ENCODE results near the gene GSAP.

GSAP gene

DNA sequence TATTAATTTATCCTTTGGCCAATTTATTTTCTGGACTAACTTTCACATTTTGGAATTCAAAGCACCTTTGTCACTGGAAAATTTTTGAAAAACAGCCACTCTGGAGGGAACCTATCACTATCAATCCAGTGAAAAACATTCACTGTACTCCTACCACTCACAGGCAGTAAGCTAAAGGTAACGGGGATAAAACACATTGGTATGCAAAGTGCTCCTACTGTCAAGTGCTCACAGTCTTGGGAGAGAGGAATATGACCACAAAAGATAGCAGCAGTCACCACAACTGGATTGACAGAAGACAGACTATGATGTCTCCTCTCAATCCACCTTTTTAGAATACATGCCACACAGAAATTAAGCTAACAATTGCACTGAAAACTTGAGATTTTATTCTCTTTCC, 13.3 kb downstream of the GSAP start:
- no peak for DNase-seq (ENCODE audit: low read depth)
- no peak overlapping the region for H3K4me3 ChIP-seq (replicated peaks; ENCODE audit: low read depth, low read length)
- TF ChIP-seq, protein P1, sequence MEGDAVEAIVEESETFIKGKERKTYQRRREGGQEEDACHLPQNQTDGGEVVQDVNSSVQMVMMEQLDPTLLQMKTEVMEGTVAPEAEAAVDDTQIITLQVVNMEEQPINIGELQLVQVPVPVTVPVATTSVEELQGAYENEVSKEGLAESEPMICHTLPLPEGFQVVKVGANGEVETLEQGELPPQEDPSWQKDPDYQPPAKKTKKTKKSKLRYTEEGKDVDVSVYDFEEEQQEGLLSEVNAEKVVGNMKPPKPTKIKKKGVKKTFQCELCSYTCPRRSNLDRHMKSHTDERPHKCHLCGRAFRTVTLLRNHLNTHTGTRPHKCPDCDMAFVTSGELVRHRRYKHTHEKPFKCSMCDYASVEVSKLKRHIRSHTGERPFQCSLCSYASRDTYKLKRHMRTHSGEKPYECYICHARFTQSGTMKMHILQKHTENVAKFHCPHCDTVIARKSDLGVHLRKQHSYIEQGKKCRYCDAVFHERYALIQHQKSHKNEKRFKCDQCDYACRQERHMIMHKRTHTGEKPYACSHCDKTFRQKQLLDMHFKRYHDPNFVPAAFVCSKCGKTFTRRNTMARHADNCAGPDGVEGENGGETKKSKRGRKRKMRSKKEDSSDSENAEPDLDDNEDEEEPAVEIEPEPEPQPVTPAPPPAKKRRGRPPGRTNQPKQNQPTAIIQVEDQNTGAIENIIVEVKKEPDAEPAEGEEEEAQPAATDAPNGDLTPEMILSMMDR (IDR thresholded peaks at IDR 0.05; ENCODE audit: low read length, missing control alignments) = no peak

DNA sequence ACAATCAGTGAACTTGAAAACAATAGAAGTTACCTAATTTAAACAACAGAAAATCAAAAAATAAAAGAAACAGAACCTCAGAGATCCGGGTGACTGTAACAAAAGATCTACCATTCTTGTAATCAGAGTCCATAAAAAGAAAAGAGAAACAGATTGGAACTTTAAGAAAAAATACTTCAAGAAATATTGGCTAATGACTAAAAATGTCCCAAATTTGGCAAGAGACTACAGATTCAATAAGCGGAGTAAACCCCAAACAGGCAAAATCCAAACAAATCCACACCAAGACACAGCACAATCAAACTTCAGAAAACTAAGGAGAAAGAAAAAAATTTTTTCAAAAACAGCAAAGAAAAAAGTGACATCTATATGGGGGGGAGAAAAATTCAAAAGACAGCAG, 15.1 kb downstream of the GSAP start:
- TF ChIP-seq, protein P1 (IDR thresholded peaks at IDR 0.05; ENCODE audit: low read length, missing control alignments) = no peak
- no peak for DNase-seq (ENCODE audit: low read depth)
- H3K4me3 ChIP-seq (replicated peaks; ENCODE audit: low read depth, low read length) = no peak overlapping the region

DNA sequence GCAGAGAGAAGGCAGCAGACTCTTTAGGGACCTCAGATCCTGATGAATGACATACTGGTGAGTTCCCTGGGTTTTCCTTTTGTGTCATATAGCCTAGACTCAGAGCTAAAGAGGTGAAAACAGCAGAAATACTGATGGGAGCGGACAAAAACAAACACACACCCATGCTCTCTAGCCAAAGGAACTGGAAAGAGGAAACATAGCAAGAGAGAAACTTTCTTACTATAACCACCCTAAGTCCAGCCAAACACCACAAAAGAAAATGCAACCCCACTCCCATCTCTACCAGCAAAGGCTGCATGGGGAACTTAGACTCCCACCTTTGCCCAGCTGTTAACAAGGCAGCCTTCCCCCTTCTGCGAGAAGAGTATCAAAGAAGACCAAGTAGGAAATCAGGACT, 16.3 kb downstream of the GSAP start:
- DNase-seq (ENCODE audit: low read depth) = no peak
- TF ChIP-seq, protein P1 (IDR thresholded peaks at IDR 0.05; ENCODE audit: low read length, missing control alignments) = no peak
- no peak overlapping the region for H3K4me3 ChIP-seq (replicated peaks; ENCODE audit: low read depth, low read length)

DNA sequence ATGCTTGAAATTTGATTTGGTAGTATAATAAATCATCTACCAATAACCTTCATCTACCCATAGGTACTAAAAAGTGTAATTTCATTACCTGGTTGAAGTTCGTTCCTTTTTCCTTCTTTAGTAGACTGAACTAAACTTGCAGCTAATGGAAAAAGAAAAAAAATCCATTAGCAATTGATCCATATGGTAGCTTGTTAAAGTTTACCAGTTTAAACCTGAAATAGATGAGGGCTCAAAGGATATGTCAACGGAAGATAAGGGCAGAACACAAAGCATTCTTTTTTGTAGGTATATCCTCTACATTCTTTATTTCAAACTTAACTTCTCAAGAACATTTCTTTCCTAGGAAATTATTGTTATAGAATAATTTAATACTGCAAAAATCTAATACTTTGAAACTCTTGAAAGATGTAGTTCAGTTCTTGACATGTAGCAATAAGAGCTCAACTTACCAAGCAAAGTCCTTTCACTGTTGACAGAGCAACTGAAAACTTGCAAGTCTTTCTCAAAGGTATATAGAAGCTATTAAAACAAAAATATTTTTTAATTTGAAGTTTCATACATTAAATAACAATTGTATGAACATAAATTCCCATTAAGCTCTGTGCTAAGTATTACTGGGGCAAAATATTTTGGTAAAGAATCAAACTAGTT, 19.1 kb downstream of the GSAP start:
- no peak overlapping the region for H3K4me3 ChIP-seq (replicated peaks; ENCODE audit: low read depth, low read length)
- DNase-seq (ENCODE audit: low read depth) = no peak
- TF ChIP-seq, protein P1 (IDR thresholded peaks at IDR 0.05; ENCODE audit: low read length, missing control alignments) = no peak

DNA sequence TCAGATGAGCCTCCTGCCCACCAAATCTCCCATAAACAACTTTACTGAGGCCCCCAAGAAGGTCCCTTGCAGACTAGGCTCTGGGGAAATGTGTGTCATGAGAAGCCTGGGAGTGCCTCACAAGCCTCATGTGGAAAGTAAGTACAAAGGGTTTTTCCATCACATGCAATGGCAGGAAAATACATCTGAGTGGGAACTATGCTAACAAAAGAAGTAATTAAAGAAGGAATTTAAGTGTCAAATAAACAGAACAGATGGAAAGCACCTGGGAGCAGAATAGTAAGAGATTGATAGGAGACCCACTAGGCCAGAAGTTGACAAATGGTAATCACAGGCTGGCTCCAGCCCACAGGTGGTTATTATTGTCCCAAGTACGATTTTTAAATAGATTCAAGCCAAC, 20.5 kb downstream of the GSAP start:
- H3K4me3 ChIP-seq (replicated peaks; ENCODE audit: low read depth, low read length) = no peak overlapping the region
- DNase-seq (ENCODE audit: low read depth) = no peak
- TF ChIP-seq, protein P1 (IDR thresholded peaks at IDR 0.05; ENCODE audit: low read length, missing control alignments) = no peak

DNA sequence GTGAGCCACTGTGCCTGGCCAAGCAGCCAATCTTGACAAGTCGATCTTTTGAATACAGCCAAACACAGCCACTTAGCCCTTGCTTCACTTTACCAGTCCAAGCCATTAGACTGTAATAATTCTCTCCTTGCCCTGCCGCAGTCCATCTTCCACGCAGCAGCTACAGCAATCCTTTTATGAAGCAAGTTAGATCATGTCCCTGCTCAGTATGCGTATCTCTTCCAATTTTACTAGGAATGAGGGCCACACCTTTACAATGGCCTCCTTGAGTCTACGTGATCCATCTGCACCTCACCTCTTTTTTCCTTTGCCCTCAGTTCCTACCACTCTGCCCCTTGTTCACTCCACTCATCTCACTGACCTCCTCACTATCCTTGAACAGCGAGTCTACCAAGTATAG, 22.2 kb downstream of the GSAP start:
- no peak overlapping the region for H3K4me3 ChIP-seq (replicated peaks; ENCODE audit: low read depth, low read length)
- TF ChIP-seq, protein P1 (IDR thresholded peaks at IDR 0.05; ENCODE audit: low read length, missing control alignments) = no peak
- no peak for DNase-seq (ENCODE audit: low read depth)

DNA sequence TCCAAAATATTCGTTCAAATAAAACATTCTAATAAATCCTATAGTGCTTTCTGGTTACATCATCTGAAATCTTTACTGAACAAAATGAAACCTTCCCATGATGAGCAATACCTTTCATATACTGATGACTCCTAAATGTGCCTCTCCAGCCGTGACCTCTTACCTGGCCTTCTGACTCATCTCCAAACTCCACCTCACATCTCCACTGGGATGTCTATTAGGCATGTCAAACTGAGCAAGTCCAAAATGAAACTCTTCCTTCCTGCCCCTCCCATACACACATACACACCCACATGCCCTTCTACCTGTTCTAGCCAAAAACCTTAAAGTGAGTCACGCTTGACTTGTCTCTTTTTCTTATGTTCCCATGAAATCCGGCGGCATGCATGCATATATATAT, 22.9 kb downstream of the GSAP start:
- TF ChIP-seq, protein P1 (IDR thresholded peaks at IDR 0.05; ENCODE audit: low read length, missing control alignments) = no peak
- H3K4me3 ChIP-seq (replicated peaks; ENCODE audit: low read depth, low read length) = no peak overlapping the region
- no peak for DNase-seq (ENCODE audit: low read depth)
